ENCODE data around the gene SMARCE1. TPM values are rescaled to one million over a fixed set of nuclear protein-coding genes. Genes with fewer than 3 reads are reported as not detected.

The SMARCE1 gene
- total RNA-seq, result 103 TPM

GRCh38 chr17:40647624-40648383 is at the start of gene SMARCE1:
SMARCE1 (minus strand) TSS chr17:40647818; CDS start chr17:40645802, 2,016 bp downstream.

GRCh38 chr17:40664582-40665333 is 17.1 kb upstream of the SMARCE1 start, which contains the start of gene KRT222:
KRT222 (minus strand) TSS chr17:40665177; CDS start chr17:40665099, 78 bp downstream.

Other genes with a start within 250 kb of the SMARCE1 start
- 46.1 TPM for gene TOP2A, start 229.9 kb downstream of the SMARCE1 start, total RNA-seq
- 198 TPM for gene IGFBP4, start 204.4 kb downstream of the SMARCE1 start, total RNA-seq
- gene TNS4, start 146.2 kb downstream of the SMARCE1 start, total RNA-seq, result 0.35 TPM
- gene CCR7, start 82.3 kb downstream of the SMARCE1 start, total RNA-seq, result 0.76 TPM
- not detected for gene KRT222, start 17.4 kb upstream of the SMARCE1 start, total RNA-seq
- gene KRT24, start 55.9 kb upstream of the SMARCE1 start, total RNA-seq, result not detected
- gene KRT25, start 107.5 kb upstream of the SMARCE1 start, total RNA-seq, result not detected
- not detected for gene KRT26, start 124.4 kb upstream of the SMARCE1 start, total RNA-seq
- gene KRT27, start 134.7 kb upstream of the SMARCE1 start, total RNA-seq, result not detected
- not detected for gene KRT28, start 152.1 kb upstream of the SMARCE1 start, total RNA-seq
- gene KRT10, start 174.8 kb upstream of the SMARCE1 start, total RNA-seq, result 6.9 TPM
- gene KRT12, start 219.4 kb upstream of the SMARCE1 start, total RNA-seq, result not detected
- gene KRT20, start 237.4 kb upstream of the SMARCE1 start, total RNA-seq, result 0.23 TPM